ENCODE data around the gene BAIAP2L1. TPM values are rescaled to one million over a fixed set of nuclear protein-coding genes. Genes with fewer than 3 reads are reported as not detected.

The BAIAP2L1 gene
- total and polyA plus RNA-seq, 2 of the 8 experiments (the other 6 are each of a cell fraction or from before 2014, with no cell fraction given) = 19.2 to 42.9 TPM

GRCh38 chr7:98334081-98334480 is 66.8 kb downstream of the BAIAP2L1 start (continued):
- TF ChIP-seq CHD7 (IDR thresholded peaks at IDR 0.05; ENCODE audit: insufficient replicate concordance, low read length) = no peak
- TF ChIP-seq TAF7 (optimal IDR thresholded peaks at IDR 0.05; ENCODE audit: borderline replicate concordance, low read depth, low read length) = no peak
- no peak for TF ChIP-seq CTBP2 (IDR thresholded peaks at IDR 0.05; ENCODE audit: borderline replicate concordance, insufficient read depth, insufficient read length, low read length)
- no peak for TF ChIP-seq CBX5 (IDR thresholded peaks at IDR 0.05; ENCODE audit: low read depth, low read length)
- TF ChIP-seq ZNF274 (IDR thresholded peaks at IDR 0.05; ENCODE audit: borderline replicate concordance, extremely low read depth, low read length) = no peak
- TF ChIP-seq KDM1A (IDR thresholded peaks at IDR 0.05; ENCODE audit: borderline replicate concordance, low read length) = no peak
- no peak for TF ChIP-seq NRF1 (IDR thresholded peaks at IDR 0.05; ENCODE audit: low read depth, low read length)
- TF ChIP-seq RNF2 (IDR thresholded peaks at IDR 0.05; ENCODE audit: borderline replicate concordance, low read depth, low read length, missing control alignments, poor library complexity, severe bottlenecking) = no peak
- TF ChIP-seq, protein P1, sequence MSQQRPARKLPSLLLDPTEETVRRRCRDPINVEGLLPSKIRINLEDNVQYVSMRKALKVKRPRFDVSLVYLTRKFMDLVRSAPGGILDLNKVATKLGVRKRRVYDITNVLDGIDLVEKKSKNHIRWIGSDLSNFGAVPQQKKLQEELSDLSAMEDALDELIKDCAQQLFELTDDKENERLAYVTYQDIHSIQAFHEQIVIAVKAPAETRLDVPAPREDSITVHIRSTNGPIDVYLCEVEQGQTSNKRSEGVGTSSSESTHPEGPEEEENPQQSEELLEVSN (IDR thresholded peaks at IDR 0.05) = no peak
- TF ChIP-seq SP1 (IDR thresholded peaks at IDR 0.05; ENCODE audit: low read depth, low read length) = no peak
- TF ChIP-seq GTF2F1 (IDR thresholded peaks at IDR 0.05; ENCODE audit: borderline replicate concordance, low read depth, low read length) = no peak
